CD4-positive, CD25-positive, alpha-beta regulatory T cell (primary cell): Measurements from ENCODE around the gene RHOBTB1. TPM values are rescaled to one million over a fixed set of nuclear protein-coding genes. Genes with fewer than 3 reads are reported as not detected.

Source experiments
- ATAC-seq, 2 donors: fragments of 150-1000 bp; cut with Tn5 transposase; one replicate each; pipeline ENCODE4 v1.10.0; 2021; ENCODE audit warnings: low read depth in 2 of 2, moderate number of reproducible peaks in 2 of 2, moderate library complexity in 1 of 2
- DNase-seq, 3 donors: peaks; one replicate each; pipeline versions ENCODE4 v3.0.0 to v3.0.0-alpha.2; 2012 to 2022; ENCODE audit warnings: mixed read lengths in 1 of 3
- H3K27ac ChIP-seq: one replicate; pipeline ENCODE4 v1.7.0; 2013; ENCODE audit warnings: mild to moderate bottlenecking, low read length; ENCODE audit not compliant: insufficient read depth, poor library complexity, severe bottlenecking
- H3K27me3 ChIP-seq: one replicate; pipeline ENCODE4 v1.7.0; 2013; ENCODE audit warnings: low read length; ENCODE audit not compliant: control insufficient read depth, insufficient read depth
- H3K36me3 ChIP-seq: one replicate; pipeline ENCODE4 v1.7.0; 2013; ENCODE audit warnings: mild to moderate bottlenecking, low read length, moderate library complexity; ENCODE audit not compliant: control insufficient read depth, insufficient read depth
- H3K4me1 ChIP-seq: 2 replicates; pipeline ENCODE4 v1.7.0; 2013; ENCODE audit warnings: mild to moderate bottlenecking, low read length; ENCODE audit not compliant: insufficient read depth, control insufficient read depth, poor library complexity, severe bottlenecking
- H3K4me3 ChIP-seq: one replicate; pipeline ENCODE4 v1.7.0; 2013; ENCODE audit warnings: low read depth, mild to moderate bottlenecking, low read length, moderate library complexity
- H3K9me3 ChIP-seq, 2 experiments: 1 replicate in 1 of 2; 2 replicates in 1 of 2; pipeline ENCODE4 v1.7.0; 2013; ENCODE audit warnings: low read length in 2 of 2, mild to moderate bottlenecking in 1 of 2, moderate library complexity in 1 of 2; ENCODE audit not compliant: control insufficient read depth in 2 of 2
- H3K27ac Mint-ChIP-seq, 3 donors: one replicate each; pipeline ENCODE4 v1.8.0; 2020 to 2022; ENCODE audit warnings: mild to moderate bottlenecking in 3 of 3, mixed read lengths in 3 of 3, moderate library complexity in 2 of 3
- H3K27me3 Mint-ChIP-seq: one replicate; pipeline ENCODE4 v1.8.0; 2022; ENCODE audit warnings: mild to moderate bottlenecking, mixed read lengths
- H3K36me3 Mint-ChIP-seq: one replicate; pipeline ENCODE4 v1.8.0; 2020; ENCODE audit warnings: mixed read lengths
- H3K4me1 Mint-ChIP-seq, 4 donors: one replicate each; pipeline ENCODE4 v1.8.0; 2020 to 2022; ENCODE audit warnings: mixed read lengths in 4 of 4, mild to moderate bottlenecking in 1 of 4
- H3K4me3 Mint-ChIP-seq, 4 donors: one replicate each; pipeline ENCODE4 v1.8.0; 2020 to 2022; ENCODE audit warnings: mild to moderate bottlenecking in 4 of 4, mixed read lengths in 4 of 4, moderate library complexity in 3 of 4
- H3K9me3 Mint-ChIP-seq, 7 donors: one replicate each; pipeline ENCODE4 v1.8.0; 2020 to 2022; ENCODE audit warnings: mixed read lengths in 7 of 7, mild to moderate bottlenecking in 3 of 7, moderate library complexity in 2 of 7
- polyA plus RNA-seq, 4 donors: library from polyadenylated mRNA; unstranded; fragments of 300-500 nt; fragmentation: Illumina TruSeq; gene quantifications; one replicate each; pipeline ENCODE4 v1.2.3, GENCODE V29; 2021
- total RNA-seq: library from RNA; stranded (reverse); gene quantifications from one replicate; pipeline ENCODE4 v1.2.3, GENCODE V29; 2022

The RHOBTB1 gene, protein sequence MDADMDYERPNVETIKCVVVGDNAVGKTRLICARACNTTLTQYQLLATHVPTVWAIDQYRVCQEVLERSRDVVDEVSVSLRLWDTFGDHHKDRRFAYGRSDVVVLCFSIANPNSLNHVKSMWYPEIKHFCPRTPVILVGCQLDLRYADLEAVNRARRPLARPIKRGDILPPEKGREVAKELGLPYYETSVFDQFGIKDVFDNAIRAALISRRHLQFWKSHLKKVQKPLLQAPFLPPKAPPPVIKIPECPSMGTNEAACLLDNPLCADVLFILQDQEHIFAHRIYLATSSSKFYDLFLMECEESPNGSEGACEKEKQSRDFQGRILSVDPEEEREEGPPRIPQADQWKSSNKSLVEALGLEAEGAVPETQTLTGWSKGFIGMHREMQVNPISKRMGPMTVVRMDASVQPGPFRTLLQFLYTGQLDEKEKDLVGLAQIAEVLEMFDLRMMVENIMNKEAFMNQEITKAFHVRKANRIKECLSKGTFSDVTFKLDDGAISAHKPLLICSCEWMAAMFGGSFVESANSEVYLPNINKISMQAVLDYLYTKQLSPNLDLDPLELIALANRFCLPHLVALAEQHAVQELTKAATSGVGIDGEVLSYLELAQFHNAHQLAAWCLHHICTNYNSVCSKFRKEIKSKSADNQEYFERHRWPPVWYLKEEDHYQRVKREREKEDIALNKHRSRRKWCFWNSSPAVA
- total RNA-seq (1.8 TPM), polyA plus RNA-seq (not detected)

DNA sequence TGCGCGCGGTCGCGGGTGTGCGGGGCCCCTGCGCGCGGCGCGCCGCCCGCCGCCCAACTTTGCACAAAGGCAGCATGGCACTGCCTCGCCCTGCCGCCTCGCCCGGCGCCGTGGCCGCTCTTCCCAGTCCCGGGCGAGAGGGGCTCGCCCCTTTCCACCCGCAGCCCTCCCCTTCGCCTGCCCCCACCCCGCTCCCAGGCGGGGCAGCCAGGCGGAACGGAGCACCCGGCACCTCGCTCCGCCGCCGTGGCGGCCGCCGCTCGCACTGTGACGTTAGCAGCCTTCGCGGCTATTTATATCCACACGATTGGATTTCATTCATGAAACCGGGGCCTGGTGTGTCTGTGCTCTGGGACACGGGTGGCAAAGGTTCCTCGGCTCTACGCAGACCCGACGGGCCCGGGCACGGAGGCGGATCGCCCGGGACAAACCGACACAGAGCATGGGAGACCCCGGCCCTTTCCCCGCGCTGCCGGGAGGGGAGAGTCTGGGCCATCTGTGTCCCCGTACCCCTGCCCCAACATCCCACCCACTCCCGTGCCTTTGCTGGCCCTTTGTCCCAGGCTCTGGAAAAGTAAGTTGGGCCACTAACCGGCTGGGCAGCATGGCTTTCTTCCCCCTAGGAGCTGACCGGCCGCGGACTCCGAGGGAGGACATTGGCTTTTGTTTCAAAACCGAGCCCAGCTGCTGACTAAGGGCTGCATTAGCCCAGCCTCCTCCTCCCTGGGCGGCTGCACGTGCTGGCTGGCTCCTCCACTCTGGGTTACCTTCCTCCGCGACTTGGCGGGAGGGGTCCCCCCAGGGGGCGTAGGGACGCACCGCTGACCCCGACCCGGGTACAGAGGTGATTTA is at the start of gene RHOBTB1:
Gene RHOBTB1 (minus strand): TSS at position 128 of the 852 bp plus-strand sequence. CDS start 32,643 bp downstream, outside the sequence.
- peak within 1 kb of the TSS in 2 of 4 donors; percentile 52 to 56 for H3K4me3 Mint-ChIP-seq
- peaks cover 0 to 9% (median 3%) of the 10 kb centered on the region in 4 donors for H3K4me1 Mint-ChIP-seq
- peaks cover 17% of the 10 kb centered on the region for H3K4me1 ChIP-seq
- H3K9me3 ChIP-seq = no peaks in the 10 kb centered on the region
- peaks cover 63% of the 10 kb centered on the region for H3K27me3 Mint-ChIP-seq
- H3K27me3 ChIP-seq = peaks cover 34% of the 10 kb centered on the region
- no peaks in the 10 kb centered on the region for H3K36me3 ChIP-seq
- ATAC-seq (peak; percentile 29 to 48), DNase-seq (peak in 1 of 3 donors; percentile 0)
- no peaks in the 10 kb centered on the region for H3K36me3 Mint-ChIP-seq
- H3K27ac Mint-ChIP-seq = no peak within 1 kb of the TSS
- H3K27ac ChIP-seq = no peak within 1 kb of the TSS
- peaks cover 0 to 3% (median 1%) of the 10 kb centered on the region in 7 donors for H3K9me3 Mint-ChIP-seq
- H3K4me3 ChIP-seq = peak within 1 kb of the TSS; percentile 13

DNA sequence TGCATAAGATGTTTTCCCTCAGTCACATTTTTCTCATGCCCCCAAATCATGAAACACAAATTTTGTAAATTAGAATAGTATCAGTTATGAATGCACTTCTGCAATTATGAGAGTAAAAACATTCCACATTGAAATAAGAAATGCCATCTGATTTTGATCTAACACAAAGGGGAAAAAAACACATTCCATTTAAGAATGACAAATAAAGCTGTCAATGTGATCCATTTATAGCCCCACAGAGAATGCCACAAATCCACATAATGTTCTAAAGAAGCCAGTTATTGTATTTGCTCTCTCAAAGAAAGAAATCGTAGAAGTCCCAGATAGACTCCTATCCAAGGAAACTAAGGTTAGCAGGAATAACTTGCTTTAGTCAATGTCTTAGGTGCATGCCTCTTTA is 48.7 kb upstream of the RHOBTB1 start:
- Mint-ChIP-seq H3K36me3 (no peaks in the 10 kb centered on the region), H3K4me1 (no peaks in the 10 kb centered on the region), H3K9me3 (no peaks in the 10 kb centered on the region), H3K27me3 (peaks cover 5% of the 10 kb centered on the region), H3K27ac (no peak overlapping the region), H3K4me3 (no peak overlapping the region)
- no peak for ATAC-seq
- no peaks in the 10 kb centered on the region for H3K27me3 ChIP-seq
- no peaks in the 10 kb centered on the region for H3K9me3 ChIP-seq
- H3K4me3 ChIP-seq = no peak overlapping the region
- H3K27ac ChIP-seq = no peak overlapping the region
- H3K4me1 ChIP-seq = no peaks in the 10 kb centered on the region
- no peaks in the 10 kb centered on the region for H3K36me3 ChIP-seq
- no peak for DNase-seq

DNA sequence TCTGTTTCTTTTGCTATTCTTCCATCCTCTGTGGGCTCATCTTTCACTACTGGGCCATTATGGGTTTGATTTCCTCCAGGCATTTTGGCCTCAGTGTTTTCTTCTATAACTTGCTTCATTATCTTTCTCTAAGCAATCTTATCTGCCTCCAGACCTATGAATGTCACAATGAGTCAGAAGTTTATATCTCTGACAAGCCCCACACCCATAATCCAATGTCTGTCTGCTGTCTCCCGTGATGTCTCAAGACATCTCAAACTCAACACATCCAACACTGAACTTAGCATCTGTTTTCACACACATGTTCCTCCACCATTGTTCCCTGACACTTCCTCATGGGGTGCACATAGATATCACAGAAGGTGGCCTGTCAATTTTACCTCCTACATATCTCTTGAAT is 46.7 kb upstream of the RHOBTB1 start:
- Mint-ChIP-seq H3K27ac (no peak overlapping the region), H3K4me1 (no peaks in the 10 kb centered on the region), H3K4me3 (no peak overlapping the region), H3K9me3 (no peaks in the 10 kb centered on the region), H3K27me3 (no peaks in the 10 kb centered on the region), H3K36me3 (no peaks in the 10 kb centered on the region)
- ATAC-seq = no peak
- H3K27ac ChIP-seq = no peak overlapping the region
- H3K27me3 ChIP-seq = no peaks in the 10 kb centered on the region
- no peaks in the 10 kb centered on the region for H3K9me3 ChIP-seq
- DNase-seq = no peak
- no peaks in the 10 kb centered on the region for H3K4me1 ChIP-seq
- no peak overlapping the region for H3K4me3 ChIP-seq
- H3K36me3 ChIP-seq = no peaks in the 10 kb centered on the region

DNA sequence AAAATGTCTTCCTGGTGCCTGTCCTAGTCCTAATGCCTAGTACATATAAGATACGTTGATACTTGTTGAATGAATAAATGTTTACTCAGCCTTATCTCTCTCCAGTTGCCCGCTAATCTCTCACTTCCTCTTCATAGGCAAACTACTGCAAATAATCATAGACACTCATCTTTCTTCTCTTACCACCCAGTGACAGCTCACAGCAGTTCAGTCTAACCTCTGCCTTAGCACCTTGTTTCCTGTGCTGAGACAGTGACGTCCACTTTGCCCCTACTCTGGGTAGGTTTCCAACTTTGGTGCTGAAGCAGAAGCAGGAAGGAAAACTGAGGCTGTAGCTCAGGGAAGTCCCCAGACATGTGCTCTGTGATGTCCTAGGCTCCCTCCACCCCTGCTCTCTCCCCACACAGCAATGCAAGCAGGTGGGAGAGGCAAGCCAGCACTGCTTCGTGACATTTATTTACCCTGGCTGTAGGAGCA is 45.5 kb upstream of the RHOBTB1 start:
- Mint-ChIP-seq H3K27me3 (no peaks in the 10 kb centered on the region), H3K27ac (no peak overlapping the region)
- no peaks in the 10 kb centered on the region for H3K27me3 ChIP-seq

DNA sequence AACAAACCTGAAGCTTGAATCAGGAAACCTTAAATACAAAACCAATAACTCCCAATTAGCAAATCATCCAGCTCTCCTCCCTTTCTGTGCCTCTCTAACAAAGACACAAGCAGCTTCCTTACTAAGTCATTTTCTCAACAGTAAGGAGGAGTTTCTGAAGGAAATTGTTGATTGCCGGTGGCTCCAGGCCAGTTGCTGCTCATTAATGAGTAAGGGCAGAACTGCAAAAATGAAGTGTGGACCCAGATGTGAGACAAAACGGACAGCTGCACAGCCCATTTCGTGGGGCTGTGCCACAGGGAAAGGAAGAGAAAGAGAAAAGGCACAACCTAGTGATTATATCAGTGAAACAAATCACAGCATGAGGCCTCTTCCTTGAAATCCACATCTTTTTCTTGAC is 42.8 kb upstream of the RHOBTB1 start:
- no peaks in the 10 kb centered on the region for H3K36me3 Mint-ChIP-seq
- DNase-seq = no peak
- H3K9me3 ChIP-seq = no peaks in the 10 kb centered on the region
- no peaks in the 10 kb centered on the region for H3K36me3 ChIP-seq
- H3K4me3 ChIP-seq = no peak overlapping the region
- no peak overlapping the region for H3K4me3 Mint-ChIP-seq
- H3K4me1 Mint-ChIP-seq = no peaks in the 10 kb centered on the region
- no peaks in the 10 kb centered on the region for H3K9me3 Mint-ChIP-seq
- no peaks in the 10 kb centered on the region for H3K27me3 Mint-ChIP-seq
- no peak overlapping the region for H3K27ac ChIP-seq
- H3K27ac Mint-ChIP-seq = no peak overlapping the region
- ATAC-seq = no peak
- H3K27me3 ChIP-seq = no peaks in the 10 kb centered on the region
- H3K4me1 ChIP-seq = no peaks in the 10 kb centered on the region

More for the DNA sequence above, 45.5 kb upstream of the RHOBTB1 start:
- no peak overlapping the region for H3K27ac ChIP-seq
- H3K9me3 ChIP-seq = no peaks in the 10 kb centered on the region
- H3K4me1 Mint-ChIP-seq = no peaks in the 10 kb centered on the region
- no peak overlapping the region for H3K4me3 Mint-ChIP-seq
- no peaks in the 10 kb centered on the region for H3K9me3 Mint-ChIP-seq
- H3K4me3 ChIP-seq = no peak overlapping the region
- no peaks in the 10 kb centered on the region for H3K4me1 ChIP-seq
- ATAC-seq (peak in 1 of 2 donors; percentile 50), DNase-seq (no peak)
- H3K36me3 ChIP-seq = no peaks in the 10 kb centered on the region
- H3K36me3 Mint-ChIP-seq = no peaks in the 10 kb centered on the region

DNA sequence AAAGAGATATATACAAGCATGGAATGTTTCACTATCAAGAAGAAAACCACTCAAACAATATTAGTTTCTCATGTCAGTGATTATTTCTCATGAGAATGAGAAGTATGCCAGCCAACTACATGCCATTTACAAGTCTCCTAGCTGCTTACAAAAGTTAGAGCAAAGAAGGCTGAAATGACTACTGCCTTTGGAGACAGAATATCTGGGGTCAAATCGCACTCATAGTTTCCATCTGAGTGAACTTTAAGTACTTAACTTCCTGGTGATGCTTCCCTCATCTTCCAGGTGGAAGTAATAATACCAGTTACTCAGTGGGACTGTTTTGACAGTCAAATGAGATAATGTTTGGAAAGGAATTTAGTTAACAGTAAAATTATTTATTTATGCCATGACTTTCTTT is 42.0 kb upstream of the RHOBTB1 start:
- no peaks in the 10 kb centered on the region for H3K27me3 Mint-ChIP-seq
- Histone ChIP-seq H3K9me3 (no peaks in the 10 kb centered on the region), H3K36me3 (no peaks in the 10 kb centered on the region), H3K27ac (no peak overlapping the region), H3K4me3 (no peak overlapping the region), H3K4me1 (no peaks in the 10 kb centered on the region), H3K27me3 (no peaks in the 10 kb centered on the region)
- no peaks in the 10 kb centered on the region for H3K36me3 Mint-ChIP-seq
- ATAC-seq (no peak), DNase-seq (no peak)
- H3K27ac Mint-ChIP-seq = no peak overlapping the region
- no peaks in the 10 kb centered on the region for H3K9me3 Mint-ChIP-seq
- no peak overlapping the region for H3K4me3 Mint-ChIP-seq
- H3K4me1 Mint-ChIP-seq = no peaks in the 10 kb centered on the region

DNA sequence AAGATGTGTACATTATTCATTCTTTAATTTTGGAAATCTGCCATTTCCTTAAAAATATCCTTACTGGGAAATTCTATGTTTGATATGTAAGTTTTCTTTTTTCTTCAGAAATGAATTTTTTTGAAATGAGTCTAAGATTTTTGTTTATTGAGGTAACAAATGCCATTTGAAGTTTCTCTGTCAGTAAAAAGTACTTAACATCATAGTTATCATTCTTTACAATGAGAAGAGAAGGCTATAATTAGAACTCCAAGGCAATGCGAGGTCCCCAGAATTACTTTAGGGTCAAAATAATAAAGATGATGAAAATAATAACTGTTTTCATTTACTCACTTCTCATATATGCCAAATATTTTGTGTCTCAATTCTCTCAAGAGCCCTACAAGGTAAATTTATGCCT is 37.0 kb upstream of the RHOBTB1 start:
- peaks cover 5% of the 10 kb centered on the region for H3K27me3 Mint-ChIP-seq
- Histone ChIP-seq H3K9me3 (no peaks in the 10 kb centered on the region), H3K27me3 (peaks cover 3% of the 10 kb centered on the region), H3K4me3 (no peak overlapping the region), H3K4me1 (no peaks in the 10 kb centered on the region), H3K36me3 (no peaks in the 10 kb centered on the region), H3K27ac (no peak overlapping the region)
- H3K9me3 Mint-ChIP-seq = no peaks in the 10 kb centered on the region
- H3K27ac Mint-ChIP-seq = no peak overlapping the region
- no peaks in the 10 kb centered on the region for H3K4me1 Mint-ChIP-seq
- H3K4me3 Mint-ChIP-seq = no peak overlapping the region
- ATAC-seq (no peak), DNase-seq (no peak)
- H3K36me3 Mint-ChIP-seq = no peaks in the 10 kb centered on the region
